Tibial artery (tissue), 4 donors: ENCODE measurements around the gene PGGHG.

Experiments used
- DNase-seq, 2 donors: peaks; one replicate each; pipeline ENCODE4 v3.0.0-alpha.2; 2019
- H3K27ac ChIP-seq, 2 donors: fragments of 200-600 bp; sonication (generic) in 1 of 2; 1 replicate in 1 of 2; 2 replicates in 1 of 2; pipeline ENCODE4 v1.5.1; 2018 to 2019; ENCODE audit warnings: mild to moderate bottlenecking in 1 of 2
- H3K27me3 ChIP-seq, 2 donors: fragments of 200-600 bp; sonication (generic) in 1 of 2; one replicate each; pipeline versions ENCODE4 v1.5.1 to v1.6.0; 2016 to 2019
- H3K36me3 ChIP-seq, 3 donors: fragments of 200-600 bp; sonication (generic) in 2 of 3; one replicate each; pipeline ENCODE4 v1.5.1; 2016 to 2019; ENCODE audit warnings: mild to moderate bottlenecking in 2 of 3
- H3K4me1 ChIP-seq, 4 donors: fragments of 200-600 bp; sonication (generic) in 2 of 4; 1 replicate in 3 of 4; 2 replicates in 1 of 4; pipeline ENCODE4 v1.5.1; 2016 to 2019
- H3K4me3 ChIP-seq, 2 donors: fragments of 200-600 bp; sonication (generic) in 1 of 2; 1 replicate in 1 of 2; 2 replicates in 1 of 2; pipeline ENCODE4 v1.5.1; 2018 to 2019; ENCODE audit warnings: mild to moderate bottlenecking in 2 of 2
- H3K9me3 ChIP-seq, 3 donors: fragments of 200-600 bp; sonication (generic) in 1 of 3; one replicate each; pipeline ENCODE4 v1.5.1; 2016 to 2019
- CTCF ChIP-seq, 2 experiments: fragments of 200-600 bp in 1 of 2; fragments of 450-650 bp in 1 of 2; IDR thresholded peaks; one replicate each; pipeline ENCODE4 v1.5.1; 2017 to 2019; ENCODE audit warnings: antibody characterized with exemption in 2 of 2, mild to moderate bottlenecking in 1 of 2, moderate library complexity in 1 of 2
- intact Hi-C: fragments of 100-400 bp; cut with DNase I; formaldehyde crosslinking; loops from one replicate; pipeline ENCODE4 v1.15.0; 2023; ENCODE audit warnings: low total_unique reads

PGGHG gene

GRCh38 chr11:299081-299891, 10.4 kb downstream of the PGGHG start, which contains the start of gene IFITM5:
Gene IFITM5 (minus strand): TSS chr11:299526. CDS start chr11:299490, 36 bp downstream.
- DNase-seq: no peak
- peaks cover 0 to 60% of the 10 kb centered on the region in 2 donors for H3K27me3 ChIP-seq
- intact Hi-C loops: no loop called here

GRCh38 chr11:299951-300735, 11.2 kb downstream of the PGGHG start:
- no peak for TF ChIP-seq CTCF (IDR thresholded peaks at IDR 0.05)
- no peaks in the 10 kb centered on the region for H3K36me3 ChIP-seq
- no peaks in the 10 kb centered on the region for H3K9me3 ChIP-seq
- no peak overlapping the region for H3K27ac ChIP-seq
- no peak overlapping the region for H3K4me3 ChIP-seq
- H3K27me3 ChIP-seq: peaks cover 0 to 52% of the 10 kb centered on the region in 2 donors
- H3K4me1 ChIP-seq: peaks cover 0 to 9% (median 3%) of the 10 kb centered on the region in 4 donors
- intact Hi-C loops: loop anchor here (5.0 to 10.0 kb wide), 3 partner anchors 45 to 235 kb away; partner anchors contain the start of genes HRAS and LRRC56
- DNase-seq: no peak

More at GRCh38 chr11:299081-299891, 10.4 kb downstream of the PGGHG start, which contains the start of gene IFITM5:
- no peaks in the 10 kb centered on the region for H3K9me3 ChIP-seq
- TF ChIP-seq CTCF (IDR thresholded peaks at IDR 0.05): no peak
- no peak within 1 kb of the TSS for H3K4me3 ChIP-seq
- H3K4me1 ChIP-seq: peaks cover 0 to 9% (median under 1%) of the 10 kb centered on the region in 4 donors
- H3K36me3 ChIP-seq: peaks cover 0 to 6% (median 6%) of the 10 kb centered on the region in 3 donors
- no peak within 1 kb of the TSS for H3K27ac ChIP-seq

- Histone ChIP-seq H3K4me1 (peaks cover 0 to 12% (median under 1%) of the 10 kb centered on the region in 4 donors), H3K27ac (no peak overlapping the region), H3K27me3 (peaks cover 0 to 22% of the 10 kb centered on the region in 2 donors), H3K36me3 (no peaks in the 10 kb centered on the region), H3K4me3 (no peak overlapping the region), H3K9me3 (no peaks in the 10 kb centered on the region)
- TF ChIP-seq CTCF (IDR thresholded peaks at IDR 0.05): no peak
- no peak for DNase-seq
- intact Hi-C loops: loop anchor here (5.0 to 10.0 kb wide), 3 partner anchors 49 to 231 kb away; partner anchors contain the start of genes HRAS and LRRC56
These were observed 14.4 kb downstream of the PGGHG start for GRCh38 chr11:303363-303762.

- TF ChIP-seq CTCF (IDR thresholded peaks at IDR 0.05): no peak
- DNase-seq: no peak
- peaks cover 0 to 15% of the 10 kb centered on the region in 2 donors for H3K27me3 ChIP-seq
- intact Hi-C loops: loop anchor here (5.0 to 10.0 kb wide), 3 partner anchors 49 to 231 kb away; partner anchors contain the start of genes HRAS and LRRC56
- H3K27ac ChIP-seq: no peak overlapping the region
- H3K4me1 ChIP-seq: peaks cover 0 to 15% (median 2%) of the 10 kb centered on the region in 4 donors
- H3K9me3 ChIP-seq: no peaks in the 10 kb centered on the region
- H3K4me3 ChIP-seq: no peak overlapping the region
- H3K36me3 ChIP-seq: no peaks in the 10 kb centered on the region
These were observed 15.2 kb downstream of the PGGHG start for GRCh38 chr11:304061-304506.
